LoVo (cell line): ENCODE results near the gene UBE2D2.

Source experiments
- DNase-seq: peaks from one replicate; pipeline ENCODE4 v3.0.0-alpha.2; 2016; ENCODE audit warnings: low spot score

UBE2D2 gene

DNA sequence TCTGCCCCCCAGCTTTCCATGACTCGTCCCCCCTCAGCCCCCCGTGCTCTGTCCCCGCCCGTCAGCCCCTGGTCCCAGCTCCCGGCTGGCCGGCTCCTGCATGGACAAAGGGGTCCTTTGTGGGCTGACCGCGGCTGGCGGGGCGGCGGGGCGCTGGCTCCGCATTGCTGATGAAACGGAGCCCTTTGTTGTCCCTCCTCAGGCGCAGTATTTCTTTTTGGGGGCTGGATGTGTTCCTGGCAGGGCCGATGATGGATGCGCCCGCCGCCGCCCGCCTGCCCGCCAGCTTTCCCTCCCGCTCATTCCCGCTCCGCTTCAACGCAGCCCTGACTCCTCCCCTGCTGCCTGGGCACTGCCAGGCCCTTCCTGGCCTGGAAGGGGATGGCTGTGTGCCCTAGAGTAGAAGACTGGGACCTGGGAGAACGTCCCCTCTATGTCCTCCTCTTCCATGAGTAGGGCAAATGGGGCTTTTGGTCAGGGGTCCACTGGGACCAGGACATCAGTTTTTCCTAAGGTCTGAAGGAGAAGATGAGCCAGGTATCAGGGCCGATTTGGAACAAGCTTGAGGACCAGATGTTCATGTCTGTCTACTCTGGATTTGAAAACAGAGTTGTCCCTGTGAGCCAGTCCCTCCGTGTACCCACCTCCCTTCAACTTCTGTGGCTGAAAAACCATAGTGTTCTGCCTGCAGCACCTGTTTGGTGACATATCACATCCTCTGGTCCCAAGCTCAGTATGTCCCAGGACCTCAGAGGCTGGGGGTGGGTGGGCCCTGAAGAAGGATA, 116.0 kb downstream of the UBE2D2 start:
- no peak for DNase-seq
